Measurements from ENCODE around the gene BIVM.

- no peak for TF ChIP-seq GATA3 (IDR thresholded peaks at IDR 0.05; ENCODE audit: low read depth, low read length)
- TF ChIP-seq GATA2 (IDR thresholded peaks at IDR 0.05; ENCODE audit: low read depth, low read length): no peak
Observed at GRCh38 chr13:102875256-102875655, 76.3 kb downstream of the BIVM start.
